Measurements from ENCODE around the gene ARHGEF37. TPM values are rescaled to one million over a fixed set of nuclear protein-coding genes. Genes with fewer than 3 reads are reported as not detected.
A peak's percentile ranks its signal among the peaks of the same experiment; 100 is the strongest.

Gene ARHGEF37
- polyA plus RNA-seq, 2 donors, result 10.6 to 11.6 TPM

GRCh38 chr5:149546974-149547373 is 34.3 kb upstream of the ARHGEF37 start:
- Histone ChIP-seq H3K27ac (ENCODE audit: low read depth in 2 of 2, low read length in 1 of 2) (peak overlapping the region; percentile 14 to 29), H3K27me3 (ENCODE audit: control insufficient read depth in 1 of 2, insufficient read depth in 2 of 2, low read length in 2 of 2) (no peaks in the 10 kb centered on the region), H3K36me3 (ENCODE audit: control insufficient read depth in 2 of 2, insufficient read depth in 2 of 2, low read length in 1 of 2) (peaks cover 6 to 7% of the 10 kb centered on the region in 2 donors), H3K9me3 (ENCODE audit: control insufficient read depth in 2 of 2, insufficient read depth in 1 of 2, low read depth in 1 of 2, low read length in 1 of 2) (no peaks in the 10 kb centered on the region), H3K4me1 (ENCODE audit: control insufficient read depth in 2 of 2, insufficient read depth in 2 of 2, low read length in 1 of 2) (peaks cover 0 to 9% of the 10 kb centered on the region in 2 donors), H3K4me3 (ENCODE audit: low read depth in 1 of 2, low read length in 2 of 2) (no peak overlapping the region)

DNA sequence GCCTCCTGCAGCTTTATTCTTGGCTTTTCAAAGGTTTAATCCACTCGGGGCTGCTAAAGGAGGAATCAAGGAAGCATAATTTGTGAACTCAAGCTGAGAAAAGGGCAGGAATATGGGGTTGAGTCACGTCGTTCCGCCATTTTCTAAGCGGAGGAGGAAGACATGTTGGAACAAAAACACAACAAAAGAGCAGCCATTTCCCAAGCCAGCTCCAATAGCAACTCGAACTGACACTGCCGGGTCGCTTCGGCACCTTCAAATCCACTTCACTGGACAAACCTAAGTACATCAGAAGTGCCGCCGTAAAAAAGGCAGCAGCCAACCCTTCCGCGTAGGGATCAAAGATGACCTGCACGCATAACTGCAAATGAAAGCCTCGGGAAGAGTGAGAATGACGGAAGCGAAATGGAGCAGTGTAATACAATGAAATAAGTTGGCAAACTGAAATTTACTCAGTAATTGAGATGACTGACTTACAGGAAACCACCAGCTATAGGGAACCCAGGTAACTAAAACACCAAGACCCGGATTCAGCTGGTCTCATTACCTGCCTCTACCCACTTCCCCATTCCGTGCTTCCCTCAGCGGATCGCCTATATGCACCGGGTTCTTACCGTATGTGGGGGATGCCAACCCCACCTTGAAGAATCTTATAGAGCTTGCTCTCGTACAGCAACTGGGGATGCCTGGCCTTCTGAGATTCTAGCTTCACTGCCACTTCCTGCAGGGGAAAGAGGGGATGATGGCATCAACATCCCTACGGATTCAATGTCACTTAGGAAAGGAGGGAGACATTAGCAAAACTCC is 31.6 kb upstream of the ARHGEF37 start:
- H3K27ac ChIP-seq (ENCODE audit: low read depth in 2 of 2, low read length in 1 of 2), result peak overlapping the region; percentile 96 to 98
- H3K9me3 ChIP-seq (ENCODE audit: control insufficient read depth in 2 of 2, insufficient read depth in 1 of 2, low read depth in 1 of 2, low read length in 1 of 2), result no peaks in the 10 kb centered on the region
- peaks cover 6 to 7% of the 10 kb centered on the region in 2 donors for H3K36me3 ChIP-seq (ENCODE audit: control insufficient read depth in 2 of 2, insufficient read depth in 2 of 2, low read length in 1 of 2)
- H3K4me3 ChIP-seq (ENCODE audit: low read depth in 1 of 2, low read length in 2 of 2), result peak overlapping the region; percentile 69 to 96
- 1% methylated on average over 25 of the region's 25 CpGs for WGBS, 2 donors
- peaks cover 0 to 7% of the 10 kb centered on the region in 2 donors for H3K4me1 ChIP-seq (ENCODE audit: control insufficient read depth in 2 of 2, insufficient read depth in 2 of 2, low read length in 1 of 2)
- no peaks in the 10 kb centered on the region for H3K27me3 ChIP-seq (ENCODE audit: control insufficient read depth in 1 of 2, insufficient read depth in 2 of 2, low read length in 2 of 2)

GRCh38 chr5:149550268-149550583 is 31.1 kb upstream of the ARHGEF37 start:
- Histone ChIP-seq H3K27me3 (ENCODE audit: control insufficient read depth in 1 of 2, insufficient read depth in 2 of 2, low read length in 2 of 2) (no peaks in the 10 kb centered on the region), H3K4me1 (ENCODE audit: control insufficient read depth in 2 of 2, insufficient read depth in 2 of 2, low read length in 1 of 2) (peaks cover 0 to 7% of the 10 kb centered on the region in 2 donors)
- WGBS, 2 donors, result 0 to 1% methylated on average over 12 of the region's 12 CpGs

DNA sequence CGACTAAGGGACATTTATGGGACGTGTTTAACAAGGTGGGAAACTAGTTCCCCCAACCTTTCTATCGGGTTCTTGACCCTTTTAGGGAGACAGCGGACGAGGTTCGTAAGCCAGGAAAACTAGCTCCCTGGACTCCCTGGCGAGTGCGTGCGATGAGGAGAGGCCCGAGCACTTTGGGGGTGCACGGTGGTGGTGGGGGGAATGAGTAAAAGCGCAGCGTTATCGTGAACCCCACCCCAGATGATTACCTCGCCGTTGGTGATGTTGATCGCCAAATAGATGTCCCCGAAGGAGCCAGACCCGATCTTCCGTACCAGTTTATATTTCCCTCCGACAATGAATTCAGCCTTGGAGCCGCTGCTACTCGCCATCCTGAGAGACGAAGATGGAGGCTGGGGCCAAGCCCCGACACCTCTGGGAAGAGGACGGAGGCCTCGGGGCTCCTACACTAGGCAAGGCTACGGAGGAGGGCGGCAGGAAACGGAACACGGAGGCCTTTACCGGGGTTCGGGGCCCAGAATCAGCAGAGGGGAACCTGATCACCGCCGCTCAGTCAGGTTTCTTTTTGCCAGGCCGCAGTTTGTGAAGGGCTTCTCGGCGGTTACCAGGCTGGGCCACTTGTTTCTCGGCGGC is 30.6 kb upstream of the ARHGEF37 start:
- H3K9me3 ChIP-seq (ENCODE audit: control insufficient read depth in 2 of 2, insufficient read depth in 1 of 2, low read depth in 1 of 2, low read length in 1 of 2), result no peaks in the 10 kb centered on the region
- no peaks in the 10 kb centered on the region for H3K27me3 ChIP-seq (ENCODE audit: control insufficient read depth in 1 of 2, insufficient read depth in 2 of 2, low read length in 2 of 2)
- peak overlapping the region; percentile 96 to 99 for H3K27ac ChIP-seq (ENCODE audit: low read depth in 2 of 2, low read length in 1 of 2)
- 0% methylated on average over 40 of the region's 40 CpGs for WGBS, 2 donors
- peaks cover 0 to 2% of the 10 kb centered on the region in 2 donors for H3K4me1 ChIP-seq (ENCODE audit: control insufficient read depth in 2 of 2, insufficient read depth in 2 of 2, low read length in 1 of 2)
- peaks cover 0 to 3% of the 10 kb centered on the region in 2 donors for H3K36me3 ChIP-seq (ENCODE audit: control insufficient read depth in 2 of 2, insufficient read depth in 2 of 2, low read length in 1 of 2)
- H3K4me3 ChIP-seq (ENCODE audit: low read depth in 1 of 2, low read length in 2 of 2), result peak overlapping the region; percentile 69 to 96

More at GRCh38 chr5:149550268-149550583, 31.1 kb upstream of the ARHGEF37 start:
- peaks cover 3 to 4% of the 10 kb centered on the region in 2 donors for H3K36me3 ChIP-seq (ENCODE audit: control insufficient read depth in 2 of 2, insufficient read depth in 2 of 2, low read length in 1 of 2)
- peak overlapping the region; percentile 69 to 96 for H3K4me3 ChIP-seq (ENCODE audit: low read depth in 1 of 2, low read length in 2 of 2)
- H3K9me3 ChIP-seq (ENCODE audit: control insufficient read depth in 2 of 2, insufficient read depth in 1 of 2, low read depth in 1 of 2, low read length in 1 of 2), result no peaks in the 10 kb centered on the region
- H3K27ac ChIP-seq (ENCODE audit: low read depth in 2 of 2, low read length in 1 of 2), result peak overlapping the region; percentile 96 to 99

DNA sequence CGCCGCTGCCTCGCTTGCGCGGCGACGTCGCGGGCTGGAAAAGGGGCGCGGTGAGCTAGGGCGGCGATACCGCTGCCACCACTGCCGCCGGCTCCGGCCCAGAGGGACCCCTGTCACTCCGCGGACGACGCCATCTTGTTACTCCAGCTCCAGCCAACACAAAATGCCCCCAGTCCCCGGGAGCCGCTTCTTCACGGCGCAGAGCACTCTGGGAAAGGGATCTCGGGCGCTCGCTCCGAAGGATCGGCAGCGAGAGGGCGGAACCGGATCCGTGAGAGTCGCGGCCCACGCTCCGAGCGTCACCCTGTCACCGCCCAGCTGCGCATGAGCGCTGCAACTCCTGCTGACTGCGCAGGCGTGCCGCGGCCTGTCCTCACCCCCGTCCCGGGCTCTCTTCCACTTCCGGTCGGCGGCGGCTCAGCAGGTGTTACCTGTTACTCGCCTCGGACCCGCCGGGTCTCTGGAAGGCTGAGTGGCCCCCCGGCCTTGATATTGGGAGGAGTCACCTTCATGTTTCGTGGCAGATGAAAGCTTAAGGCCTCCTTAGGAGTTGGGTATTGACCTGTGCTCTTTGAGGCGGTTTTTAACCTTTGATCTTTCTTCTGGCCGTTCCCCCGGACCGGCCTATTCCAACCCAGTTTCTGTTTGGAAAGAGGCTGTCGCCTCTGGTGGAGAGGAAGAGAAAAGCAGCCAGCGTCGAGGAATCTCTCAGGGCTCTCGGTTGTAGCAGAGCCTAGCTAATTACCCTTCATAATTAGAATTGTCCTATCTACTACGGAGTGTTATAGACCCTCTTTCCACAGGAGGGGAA is 29.9 kb upstream of the ARHGEF37 start, which contains the start of gene CSNK1A1:
TSS of gene CSNK1A1 (minus strand) at position 213 of the 811 bp plus-strand sequence. CDS start 475 bp downstream, outside the sequence.
- WGBS, 2 donors, result 0% methylated on average over 67 of the region's 67 CpGs
- H3K4me1 ChIP-seq (ENCODE audit: control insufficient read depth in 2 of 2, insufficient read depth in 2 of 2, low read length in 1 of 2), result no peaks in the 10 kb centered on the region
- H3K36me3 ChIP-seq (ENCODE audit: control insufficient read depth in 2 of 2, insufficient read depth in 2 of 2, low read length in 1 of 2), result peaks cover 0 to 3% of the 10 kb centered on the region in 2 donors
- peak within 1 kb of the TSS; percentile 96 to 99 for H3K27ac ChIP-seq (ENCODE audit: low read depth in 2 of 2, low read length in 1 of 2)
- H3K4me3 ChIP-seq (ENCODE audit: low read depth in 1 of 2, low read length in 2 of 2), result peak within 1 kb of the TSS; percentile 69 to 96
- no peaks in the 10 kb centered on the region for H3K9me3 ChIP-seq (ENCODE audit: control insufficient read depth in 2 of 2, insufficient read depth in 1 of 2, low read depth in 1 of 2, low read length in 1 of 2)
- no peaks in the 10 kb centered on the region for H3K27me3 ChIP-seq (ENCODE audit: control insufficient read depth in 1 of 2, insufficient read depth in 2 of 2, low read length in 2 of 2)

GRCh38 chr5:149552038-149552494 is 29.2 kb upstream of the ARHGEF37 start:
- H3K4me3 ChIP-seq (ENCODE audit: low read depth in 1 of 2, low read length in 2 of 2), result peak overlapping the region; percentile 69 to 96
- no peaks in the 10 kb centered on the region for H3K27me3 ChIP-seq (ENCODE audit: control insufficient read depth in 1 of 2, insufficient read depth in 2 of 2, low read length in 2 of 2)
- no peaks in the 10 kb centered on the region for H3K9me3 ChIP-seq (ENCODE audit: control insufficient read depth in 2 of 2, insufficient read depth in 1 of 2, low read depth in 1 of 2, low read length in 1 of 2)
- WGBS, 2 donors, result 24 to 32% methylated on average over 6 of the region's 6 CpGs
- peak overlapping the region; percentile 85 to 99 for H3K27ac ChIP-seq (ENCODE audit: low read depth in 2 of 2, low read length in 1 of 2)
- H3K36me3 ChIP-seq (ENCODE audit: control insufficient read depth in 2 of 2, insufficient read depth in 2 of 2, low read length in 1 of 2), result peaks cover 0 to 3% of the 10 kb centered on the region in 2 donors
- H3K4me1 ChIP-seq (ENCODE audit: control insufficient read depth in 2 of 2, insufficient read depth in 2 of 2, low read length in 1 of 2), result no peaks in the 10 kb centered on the region

GRCh38 chr5:149552553-149553160 is 28.6 kb upstream of the ARHGEF37 start:
- no peak overlapping the region for H3K27ac ChIP-seq (ENCODE audit: low read depth in 2 of 2, low read length in 1 of 2)
- WGBS, 2 donors, result 92 to 93% methylated on average over 18 of the region's 18 CpGs
- no peaks in the 10 kb centered on the region for H3K4me1 ChIP-seq (ENCODE audit: control insufficient read depth in 2 of 2, insufficient read depth in 2 of 2, low read length in 1 of 2)

GRCh38 chr5:149559706-149560105 is 21.6 kb upstream of the ARHGEF37 start:
- 79 to 82% methylated on average over 2 of the region's 2 CpGs for WGBS, 2 donors
- H3K9me3 ChIP-seq (ENCODE audit: control insufficient read depth in 2 of 2, insufficient read depth in 1 of 2, low read depth in 1 of 2, low read length in 1 of 2), result no peaks in the 10 kb centered on the region
- peaks cover 0 to 4% of the 10 kb centered on the region in 2 donors for H3K4me1 ChIP-seq (ENCODE audit: control insufficient read depth in 2 of 2, insufficient read depth in 2 of 2, low read length in 1 of 2)
- no peak overlapping the region for H3K27ac ChIP-seq (ENCODE audit: low read depth in 2 of 2, low read length in 1 of 2)
- H3K4me3 ChIP-seq (ENCODE audit: low read depth in 1 of 2, low read length in 2 of 2), result no peak overlapping the region
- H3K27me3 ChIP-seq (ENCODE audit: control insufficient read depth in 1 of 2, insufficient read depth in 2 of 2, low read length in 2 of 2), result no peaks in the 10 kb centered on the region
- no peaks in the 10 kb centered on the region for H3K36me3 ChIP-seq (ENCODE audit: control insufficient read depth in 2 of 2, insufficient read depth in 2 of 2, low read length in 1 of 2)

More at GRCh38 chr5:149552553-149553160, 28.6 kb upstream of the ARHGEF37 start:
- H3K9me3 ChIP-seq (ENCODE audit: control insufficient read depth in 2 of 2, insufficient read depth in 1 of 2, low read depth in 1 of 2, low read length in 1 of 2), result no peaks in the 10 kb centered on the region
- no peaks in the 10 kb centered on the region for H3K27me3 ChIP-seq (ENCODE audit: control insufficient read depth in 1 of 2, insufficient read depth in 2 of 2, low read length in 2 of 2)
- no peak overlapping the region for H3K4me3 ChIP-seq (ENCODE audit: low read depth in 1 of 2, low read length in 2 of 2)
- H3K36me3 ChIP-seq (ENCODE audit: control insufficient read depth in 2 of 2, insufficient read depth in 2 of 2, low read length in 1 of 2), result peaks cover 0 to 3% of the 10 kb centered on the region in 2 donors

GRCh38 chr5:149561848-149562247 is 19.4 kb upstream of the ARHGEF37 start:
- no peaks in the 10 kb centered on the region for H3K9me3 ChIP-seq (ENCODE audit: control insufficient read depth in 2 of 2, insufficient read depth in 1 of 2, low read depth in 1 of 2, low read length in 1 of 2)
- H3K4me3 ChIP-seq (ENCODE audit: low read depth in 1 of 2, low read length in 2 of 2), result no peak overlapping the region
- H3K27me3 ChIP-seq (ENCODE audit: control insufficient read depth in 1 of 2, insufficient read depth in 2 of 2, low read length in 2 of 2), result no peaks in the 10 kb centered on the region
- peak overlapping the region; percentile 91 to 95 for H3K27ac ChIP-seq (ENCODE audit: low read depth in 2 of 2, low read length in 1 of 2)
- H3K4me1 ChIP-seq (ENCODE audit: control insufficient read depth in 2 of 2, insufficient read depth in 2 of 2, low read length in 1 of 2), result peaks cover 0 to 4% of the 10 kb centered on the region in 2 donors
- H3K36me3 ChIP-seq (ENCODE audit: control insufficient read depth in 2 of 2, insufficient read depth in 2 of 2, low read length in 1 of 2), result no peaks in the 10 kb centered on the region
- 26 to 43% methylated on average over 2 of the region's 2 CpGs for WGBS, 2 donors
